Nephron (organoid): ENCODE data around the gene ZNF524.
A peak's percentile ranks its signal among the peaks of the same experiment; 100 is the strongest.

Experiments
- H3K27ac Mint-ChIP-seq, 3 experiments: 2 replicates each; pipeline ENCODE4 v1.8.0; 2020; ENCODE audit warnings: mixed read lengths in 3 of 3, mild to moderate bottlenecking in 2 of 3, moderate library complexity in 1 of 3
- H3K27me3 Mint-ChIP-seq: 2 replicates; pipeline ENCODE4 v1.8.0; 2021; ENCODE audit warnings: low read depth, mild to moderate bottlenecking, moderate library complexity, mixed read lengths
- H3K36me3 Mint-ChIP-seq: 2 replicates; pipeline ENCODE4 v1.8.0; 2020; ENCODE audit warnings: low read depth, mixed read lengths
- H3K4me1 Mint-ChIP-seq: 2 replicates; pipeline ENCODE4 v1.8.0; 2020; ENCODE audit warnings: mixed read lengths
- H3K4me3 Mint-ChIP-seq, 3 experiments: 2 replicates each; pipeline ENCODE4 v1.8.0; 2020; ENCODE audit warnings: mild to moderate bottlenecking in 3 of 3, mixed read lengths in 3 of 3, moderate library complexity in 2 of 3
- H3K9me3 Mint-ChIP-seq: 2 replicates; pipeline ENCODE4 v1.8.0; 2020; ENCODE audit warnings: mixed read lengths
- TF ChIP-seq, protein P1 (sequence below), 3 experiments: fragments of 200-600 bp; sonication (generic); IDR thresholded peaks; one replicate each; pipeline ENCODE4 v1.5.0; 2021; ENCODE audit warnings: antibody characterized with exemption in 3 of 3; ENCODE audit not compliant: unreplicated experiment in 3 of 3

ZNF524 gene

DNA sequence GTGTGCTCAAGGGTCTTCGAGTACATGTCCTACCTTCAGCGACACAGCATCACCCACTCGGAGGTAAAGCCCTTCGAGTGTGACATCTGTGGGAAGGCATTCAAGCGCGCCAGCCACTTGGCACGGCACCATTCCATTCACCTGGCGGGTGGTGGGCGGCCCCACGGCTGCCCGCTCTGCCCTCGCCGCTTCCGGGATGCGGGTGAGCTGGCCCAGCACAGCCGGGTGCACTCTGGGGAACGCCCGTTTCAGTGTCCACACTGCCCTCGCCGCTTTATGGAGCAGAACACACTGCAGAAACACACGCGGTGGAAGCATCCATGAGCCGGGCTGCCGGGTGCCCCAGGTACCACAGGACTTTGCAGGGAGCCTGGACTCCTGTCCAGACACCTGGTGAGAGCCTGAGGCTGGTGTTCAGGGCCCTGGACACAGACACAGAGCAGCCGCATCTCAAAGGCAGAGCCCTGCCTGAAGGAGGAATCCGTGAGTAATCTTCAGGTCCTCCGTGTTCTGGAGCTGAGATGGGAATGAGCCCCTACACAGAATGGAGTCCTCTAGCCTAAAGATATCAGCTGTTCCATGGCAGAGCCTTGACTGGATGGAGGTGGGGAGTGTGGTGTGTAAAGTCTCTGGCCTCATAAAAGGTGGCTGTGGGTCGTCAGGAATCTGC lies 44.9 kb downstream of the ZNF524 start:
- H3K4me3 Mint-ChIP-seq, result peak overlapping the region; percentile 91 to 94 (median 92)

DNA sequence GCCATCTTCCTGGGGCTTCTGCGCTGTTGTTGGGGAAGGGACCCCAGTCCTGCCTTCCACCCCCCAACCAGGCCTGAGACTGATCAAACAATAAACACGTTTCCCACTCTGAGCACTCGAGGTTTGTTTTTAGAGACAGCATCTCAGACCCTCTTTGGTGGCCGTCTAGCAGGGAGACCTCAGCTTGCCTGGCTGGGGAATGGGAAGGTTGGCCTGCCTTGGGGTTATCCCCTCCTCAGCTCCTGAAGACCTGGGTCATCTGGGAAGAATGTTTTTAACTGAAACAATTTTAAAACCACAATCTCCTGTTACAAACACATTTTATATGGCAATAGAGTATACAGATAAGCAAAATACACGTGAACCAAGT lies 45.4 kb downstream of the ZNF524 start:
- H3K4me1 Mint-ChIP-seq, result peaks cover 50% of the 10 kb centered on the region
- H3K27ac Mint-ChIP-seq, result peak overlapping the region in 2 of 3 experiments; percentile 45 to 55
- TF ChIP-seq, protein P1, sequence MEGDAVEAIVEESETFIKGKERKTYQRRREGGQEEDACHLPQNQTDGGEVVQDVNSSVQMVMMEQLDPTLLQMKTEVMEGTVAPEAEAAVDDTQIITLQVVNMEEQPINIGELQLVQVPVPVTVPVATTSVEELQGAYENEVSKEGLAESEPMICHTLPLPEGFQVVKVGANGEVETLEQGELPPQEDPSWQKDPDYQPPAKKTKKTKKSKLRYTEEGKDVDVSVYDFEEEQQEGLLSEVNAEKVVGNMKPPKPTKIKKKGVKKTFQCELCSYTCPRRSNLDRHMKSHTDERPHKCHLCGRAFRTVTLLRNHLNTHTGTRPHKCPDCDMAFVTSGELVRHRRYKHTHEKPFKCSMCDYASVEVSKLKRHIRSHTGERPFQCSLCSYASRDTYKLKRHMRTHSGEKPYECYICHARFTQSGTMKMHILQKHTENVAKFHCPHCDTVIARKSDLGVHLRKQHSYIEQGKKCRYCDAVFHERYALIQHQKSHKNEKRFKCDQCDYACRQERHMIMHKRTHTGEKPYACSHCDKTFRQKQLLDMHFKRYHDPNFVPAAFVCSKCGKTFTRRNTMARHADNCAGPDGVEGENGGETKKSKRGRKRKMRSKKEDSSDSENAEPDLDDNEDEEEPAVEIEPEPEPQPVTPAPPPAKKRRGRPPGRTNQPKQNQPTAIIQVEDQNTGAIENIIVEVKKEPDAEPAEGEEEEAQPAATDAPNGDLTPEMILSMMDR (IDR thresholded peaks at IDR 0.05; ENCODE audit: unreplicated experiment in 3 of 3), result no peak
- no peaks in the 10 kb centered on the region for H3K9me3 Mint-ChIP-seq
- H3K27me3 Mint-ChIP-seq, result no peaks in the 10 kb centered on the region
- H3K4me3 Mint-ChIP-seq, result peak overlapping the region; percentile 62 to 82 (median 78)
- peaks cover 15% of the 10 kb centered on the region for H3K36me3 Mint-ChIP-seq

More for the DNA sequence above, 44.9 kb downstream of the ZNF524 start:
- no peaks in the 10 kb centered on the region for H3K27me3 Mint-ChIP-seq
- H3K9me3 Mint-ChIP-seq, result no peaks in the 10 kb centered on the region
- H3K27ac Mint-ChIP-seq, result peak overlapping the region in 2 of 3 experiments; percentile 45 to 84
- peaks cover 48% of the 10 kb centered on the region for H3K4me1 Mint-ChIP-seq
- H3K36me3 Mint-ChIP-seq, result peaks cover 14% of the 10 kb centered on the region
- TF ChIP-seq, protein P1 (IDR thresholded peaks at IDR 0.05; ENCODE audit: unreplicated experiment in 3 of 3), result no peak

DNA sequence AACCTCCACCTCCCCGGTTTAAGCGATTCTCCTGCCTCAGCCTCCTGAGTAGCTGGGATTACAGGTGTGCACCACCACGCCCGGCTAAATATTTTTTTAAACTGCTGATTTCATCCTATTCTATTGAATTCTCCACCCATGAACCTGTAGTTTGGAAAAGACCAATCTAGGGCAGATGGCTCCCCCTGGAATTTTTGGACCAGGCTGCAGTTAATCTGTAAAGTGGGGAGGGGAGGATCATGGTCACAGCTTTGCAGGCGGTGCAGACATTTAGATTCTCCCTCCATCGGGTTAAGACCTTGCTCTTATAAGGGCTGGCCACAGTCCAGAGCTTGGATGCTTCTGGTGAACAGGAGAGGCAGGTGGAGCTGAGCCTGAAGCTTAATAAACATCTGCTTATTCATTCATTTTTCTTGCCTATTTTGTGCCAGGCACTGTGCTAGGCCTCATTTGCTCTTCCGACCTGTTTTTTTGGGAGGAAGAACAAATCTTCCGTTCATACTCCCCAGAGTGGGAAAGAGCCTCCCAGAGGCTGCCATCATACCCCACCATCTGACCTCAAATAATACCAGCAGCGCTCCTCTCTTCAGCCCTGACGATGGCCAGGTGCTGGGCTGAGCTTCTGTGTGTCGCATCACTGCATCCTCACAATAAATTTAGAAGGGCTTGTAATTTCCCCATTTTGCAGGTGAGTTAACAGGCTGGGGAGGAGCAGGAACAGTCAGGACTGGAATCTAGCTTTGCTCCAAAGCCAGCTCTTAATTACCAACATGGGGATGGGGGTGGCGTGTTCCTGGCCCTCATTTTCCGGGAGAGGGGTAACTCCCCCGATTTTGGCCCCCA lies 47.0 kb downstream of the ZNF524 start:
- peak overlapping the region; percentile 92 to 94 (median 93) for H3K4me3 Mint-ChIP-seq
- H3K27ac Mint-ChIP-seq, result peak overlapping the region; percentile 92 to 97 (median 93)
- no peaks in the 10 kb centered on the region for H3K9me3 Mint-ChIP-seq

DNA sequence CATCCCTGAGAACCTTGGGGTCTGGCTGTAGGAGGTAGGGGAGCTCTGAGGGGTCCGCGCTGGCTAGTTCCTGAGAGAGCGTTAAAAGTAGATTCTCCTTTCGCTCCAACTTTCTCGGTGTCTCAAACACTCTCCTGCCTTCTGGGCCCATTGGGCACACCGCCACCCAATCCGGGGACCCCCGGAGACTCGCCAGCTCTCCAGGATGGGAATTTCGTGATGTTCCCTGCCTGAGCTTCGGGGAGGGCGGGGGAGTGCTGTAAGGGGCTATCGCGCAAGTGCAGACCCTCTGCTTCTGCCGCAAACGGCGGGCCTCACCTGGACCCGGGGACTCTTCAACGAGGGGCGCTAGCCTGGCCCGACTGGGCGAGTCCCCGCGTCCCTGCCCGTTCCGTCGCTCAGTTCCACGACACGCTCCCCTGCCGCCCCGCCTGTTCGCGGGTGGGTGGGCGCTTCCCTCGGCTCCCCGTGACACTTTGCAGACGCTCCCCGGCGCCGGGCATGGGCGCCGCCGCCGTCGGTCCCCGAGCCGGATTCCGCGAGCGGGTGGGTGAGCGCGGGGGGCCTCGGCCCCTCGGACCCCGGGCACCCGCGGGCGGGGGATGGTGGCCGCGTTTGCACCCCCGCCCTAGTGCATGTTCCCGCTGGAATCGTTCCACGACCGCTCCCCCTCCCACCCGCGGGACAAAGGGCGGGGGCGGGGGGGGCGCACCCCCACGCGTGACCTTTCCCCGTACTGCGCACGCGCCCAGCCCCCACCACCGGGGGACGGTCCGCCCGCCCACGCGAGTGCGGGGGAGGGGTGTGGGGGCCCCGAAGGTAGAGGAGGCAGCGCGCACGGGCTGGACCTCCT lies 47.9 kb downstream of the ZNF524 start, which contains the start of gene CCDC106:
TSS of gene CCDC106 (plus strand) at position 481 of the 853 bp plus-strand sequence. CDS start 835 bp downstream, outside the sequence.
- peaks cover 24% of the 10 kb centered on the region for H3K36me3 Mint-ChIP-seq
- peak within 1 kb of the TSS; percentile 92 to 97 (median 93) for H3K27ac Mint-ChIP-seq
- TF ChIP-seq, protein P1 (IDR thresholded peaks at IDR 0.05; ENCODE audit: unreplicated experiment in 3 of 3), result no peak
- H3K27me3 Mint-ChIP-seq, result no peaks in the 10 kb centered on the region
- H3K4me1 Mint-ChIP-seq, result peaks cover 42% of the 10 kb centered on the region
- peak within 1 kb of the TSS; percentile 92 to 94 (median 93) for H3K4me3 Mint-ChIP-seq
- H3K9me3 Mint-ChIP-seq, result no peaks in the 10 kb centered on the region

More for the DNA sequence above, 47.0 kb downstream of the ZNF524 start:
- H3K4me1 Mint-ChIP-seq, result peaks cover 46% of the 10 kb centered on the region
- peaks cover 22% of the 10 kb centered on the region for H3K36me3 Mint-ChIP-seq
- no peaks in the 10 kb centered on the region for H3K27me3 Mint-ChIP-seq
- TF ChIP-seq, protein P1 (IDR thresholded peaks at IDR 0.05; ENCODE audit: unreplicated experiment in 3 of 3), result no peak

DNA sequence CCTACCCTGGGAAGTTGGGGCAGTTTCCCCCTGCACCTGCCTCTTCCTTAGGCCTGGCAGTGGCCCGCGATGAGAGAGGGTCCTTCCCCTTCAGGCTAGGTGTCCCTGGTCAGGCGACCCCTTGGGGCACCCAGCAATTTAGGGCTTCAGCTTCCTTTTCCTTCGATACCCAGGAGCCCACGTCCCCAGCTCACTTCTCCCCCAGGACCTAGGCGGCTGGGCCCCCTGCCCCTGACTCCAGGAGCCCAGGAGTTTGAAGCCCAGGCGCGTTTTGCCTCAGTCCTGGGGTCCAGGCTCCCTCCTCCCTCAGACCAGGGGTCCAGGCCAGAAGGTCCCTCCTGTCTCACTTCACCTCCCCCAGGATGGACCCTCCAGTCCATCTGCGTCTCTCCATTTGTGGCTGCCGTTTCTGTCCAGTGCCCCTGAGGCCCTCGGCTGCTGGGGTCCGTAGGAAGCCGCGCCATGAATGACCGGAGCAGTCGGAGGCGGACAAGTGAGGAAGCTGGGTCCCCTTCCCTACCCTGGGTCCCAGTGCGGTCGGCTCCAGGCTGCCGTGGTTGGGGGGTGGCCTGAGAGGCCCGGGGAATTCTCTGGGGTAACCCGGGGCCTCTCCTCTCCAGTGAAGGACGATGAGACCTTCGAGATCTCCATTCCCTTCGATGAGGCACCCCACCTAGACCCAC lies 48.6 kb downstream of the ZNF524 start:
- H3K27ac Mint-ChIP-seq, result peak overlapping the region; percentile 74 to 90 (median 81)
- H3K4me1 Mint-ChIP-seq, result peaks cover 36% of the 10 kb centered on the region
- H3K36me3 Mint-ChIP-seq, result peaks cover 24% of the 10 kb centered on the region
- TF ChIP-seq, protein P1 (IDR thresholded peaks at IDR 0.05; ENCODE audit: unreplicated experiment in 3 of 3), result no peak
- H3K27me3 Mint-ChIP-seq, result no peaks in the 10 kb centered on the region
- peak overlapping the region; percentile 87 to 92 (median 90) for H3K4me3 Mint-ChIP-seq
- no peaks in the 10 kb centered on the region for H3K9me3 Mint-ChIP-seq
